Subcutaneous adipose tissue (tissue), 4 donors: ENCODE results near the gene MAGOH. TPM values are rescaled to one million over a fixed set of nuclear protein-coding genes. Genes with fewer than 3 reads are reported as not detected.

Experiments
- total RNA-seq, 4 donors: library from RNA; depleted of rRNA; stranded (reverse); fragments of >200 nt; gene quantifications; one replicate each; pipeline ENCODE4 v1.1.0, GENCODE V29; 2016
- TF ChIP-seq, protein P1 (sequence below): fragments of 450-650 bp; IDR thresholded peaks from one replicate; pipeline ENCODE4 v1.5.1; 2016; ENCODE audit warnings: low read depth, mild to moderate bottlenecking, control low read depth, antibody characterized with exemption, moderate library complexity

MAGOH gene
- total RNA-seq, 4 donors from 2014 or later, result 27.7 to 47.4 (median 30.3) TPM

DNA sequence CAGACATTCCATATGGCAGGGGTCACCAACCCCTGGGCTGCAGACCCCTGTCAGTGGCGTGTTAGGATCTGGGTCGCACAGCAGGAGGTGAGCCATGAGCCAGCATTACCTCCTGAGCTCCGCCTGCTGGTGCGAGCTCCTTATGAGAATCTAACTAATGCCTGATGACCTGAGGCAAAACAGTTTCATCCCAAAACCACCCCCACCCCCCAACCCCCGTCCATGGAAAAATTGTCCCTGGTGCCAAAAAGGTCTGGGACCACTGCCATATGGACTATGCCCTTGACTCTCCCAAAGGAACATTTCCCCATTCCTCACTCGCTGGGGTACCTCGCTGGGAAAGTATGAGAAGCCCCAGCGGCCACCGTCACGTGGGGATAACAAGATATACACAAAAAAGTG, 48.1 kb downstream of the MAGOH start:
- TF ChIP-seq, protein P1, sequence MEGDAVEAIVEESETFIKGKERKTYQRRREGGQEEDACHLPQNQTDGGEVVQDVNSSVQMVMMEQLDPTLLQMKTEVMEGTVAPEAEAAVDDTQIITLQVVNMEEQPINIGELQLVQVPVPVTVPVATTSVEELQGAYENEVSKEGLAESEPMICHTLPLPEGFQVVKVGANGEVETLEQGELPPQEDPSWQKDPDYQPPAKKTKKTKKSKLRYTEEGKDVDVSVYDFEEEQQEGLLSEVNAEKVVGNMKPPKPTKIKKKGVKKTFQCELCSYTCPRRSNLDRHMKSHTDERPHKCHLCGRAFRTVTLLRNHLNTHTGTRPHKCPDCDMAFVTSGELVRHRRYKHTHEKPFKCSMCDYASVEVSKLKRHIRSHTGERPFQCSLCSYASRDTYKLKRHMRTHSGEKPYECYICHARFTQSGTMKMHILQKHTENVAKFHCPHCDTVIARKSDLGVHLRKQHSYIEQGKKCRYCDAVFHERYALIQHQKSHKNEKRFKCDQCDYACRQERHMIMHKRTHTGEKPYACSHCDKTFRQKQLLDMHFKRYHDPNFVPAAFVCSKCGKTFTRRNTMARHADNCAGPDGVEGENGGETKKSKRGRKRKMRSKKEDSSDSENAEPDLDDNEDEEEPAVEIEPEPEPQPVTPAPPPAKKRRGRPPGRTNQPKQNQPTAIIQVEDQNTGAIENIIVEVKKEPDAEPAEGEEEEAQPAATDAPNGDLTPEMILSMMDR, result no peak

DNA sequence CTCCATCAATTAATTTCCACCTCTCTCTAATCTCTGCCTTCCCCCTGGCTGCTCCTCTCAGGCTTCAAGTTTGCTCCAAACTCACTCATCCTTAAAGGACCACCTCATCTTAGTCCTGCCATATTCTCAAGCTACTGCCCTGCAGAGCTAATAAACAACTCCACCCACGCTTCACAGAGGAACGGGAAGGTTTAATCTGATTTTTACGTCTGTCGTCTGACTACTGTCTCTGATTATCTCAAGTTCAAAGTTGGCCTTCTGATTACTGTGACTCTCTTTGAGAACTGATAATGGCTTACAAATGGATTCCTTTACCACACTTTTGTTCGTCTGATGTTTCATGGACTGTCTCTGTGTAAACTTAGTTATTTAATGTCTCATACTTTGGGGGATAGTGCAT, 49.3 kb downstream of the MAGOH start:
- TF ChIP-seq, protein P1, result no peak

DNA sequence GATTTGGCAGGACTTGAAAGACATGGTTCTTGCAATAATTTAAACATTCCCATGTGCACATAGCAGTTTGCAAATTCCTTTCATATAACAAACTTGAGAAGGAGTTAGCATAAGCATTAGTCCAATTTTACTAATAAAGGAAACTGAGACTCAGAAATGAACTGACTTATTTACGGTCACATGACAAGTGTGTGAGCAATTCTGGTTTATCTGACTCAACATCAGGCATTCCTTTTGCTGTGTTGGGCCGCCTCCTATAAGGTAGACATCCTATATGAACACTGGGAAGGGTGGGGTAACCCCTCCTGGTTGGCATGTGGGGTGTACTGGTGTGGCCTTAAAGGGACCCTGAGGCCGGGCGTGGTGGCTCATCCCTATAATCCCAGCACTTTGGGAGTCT, 50.2 kb downstream of the MAGOH start:
- TF ChIP-seq, protein P1, result no peak

DNA sequence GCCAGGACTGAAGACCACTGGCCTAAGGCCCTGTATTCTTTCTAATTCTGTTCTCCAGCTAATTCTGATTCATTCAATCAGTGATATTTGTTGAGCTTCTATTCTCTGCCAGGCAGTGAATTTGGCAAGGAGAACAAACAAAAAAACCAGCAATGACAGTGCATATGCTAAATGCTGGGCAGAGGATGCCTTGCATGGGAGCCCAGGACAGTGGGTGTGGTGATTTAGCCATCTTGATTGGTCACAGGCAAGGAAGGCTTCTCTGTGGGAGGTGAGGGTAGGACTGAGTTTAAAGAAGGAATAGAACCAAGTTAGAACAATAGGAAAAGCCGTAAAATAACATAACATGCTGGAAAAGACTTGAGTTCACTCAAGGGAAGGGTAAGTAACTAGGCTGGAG, 50.9 kb downstream of the MAGOH start:
- TF ChIP-seq, protein P1, result no peak

DNA sequence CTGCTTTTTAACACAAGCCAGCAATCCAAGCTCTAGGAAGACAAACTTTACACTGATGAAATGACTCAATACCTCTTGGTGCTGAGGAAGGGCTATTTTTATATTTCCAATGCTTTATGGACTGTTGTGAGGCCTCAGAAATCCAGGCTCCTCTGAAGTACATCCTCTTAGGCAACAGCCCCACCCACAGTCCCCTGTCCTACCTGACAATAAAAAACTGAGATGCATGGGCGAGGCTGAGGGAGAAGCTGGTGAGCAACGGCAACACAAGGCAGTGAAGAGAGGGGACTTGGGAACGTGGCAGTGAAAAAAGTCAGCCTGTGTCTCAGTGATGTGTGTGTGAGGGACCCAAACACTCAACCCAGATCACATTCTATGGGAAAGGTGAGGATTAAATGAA, 51.8 kb downstream of the MAGOH start:
- TF ChIP-seq, protein P1, result no peak

DNA sequence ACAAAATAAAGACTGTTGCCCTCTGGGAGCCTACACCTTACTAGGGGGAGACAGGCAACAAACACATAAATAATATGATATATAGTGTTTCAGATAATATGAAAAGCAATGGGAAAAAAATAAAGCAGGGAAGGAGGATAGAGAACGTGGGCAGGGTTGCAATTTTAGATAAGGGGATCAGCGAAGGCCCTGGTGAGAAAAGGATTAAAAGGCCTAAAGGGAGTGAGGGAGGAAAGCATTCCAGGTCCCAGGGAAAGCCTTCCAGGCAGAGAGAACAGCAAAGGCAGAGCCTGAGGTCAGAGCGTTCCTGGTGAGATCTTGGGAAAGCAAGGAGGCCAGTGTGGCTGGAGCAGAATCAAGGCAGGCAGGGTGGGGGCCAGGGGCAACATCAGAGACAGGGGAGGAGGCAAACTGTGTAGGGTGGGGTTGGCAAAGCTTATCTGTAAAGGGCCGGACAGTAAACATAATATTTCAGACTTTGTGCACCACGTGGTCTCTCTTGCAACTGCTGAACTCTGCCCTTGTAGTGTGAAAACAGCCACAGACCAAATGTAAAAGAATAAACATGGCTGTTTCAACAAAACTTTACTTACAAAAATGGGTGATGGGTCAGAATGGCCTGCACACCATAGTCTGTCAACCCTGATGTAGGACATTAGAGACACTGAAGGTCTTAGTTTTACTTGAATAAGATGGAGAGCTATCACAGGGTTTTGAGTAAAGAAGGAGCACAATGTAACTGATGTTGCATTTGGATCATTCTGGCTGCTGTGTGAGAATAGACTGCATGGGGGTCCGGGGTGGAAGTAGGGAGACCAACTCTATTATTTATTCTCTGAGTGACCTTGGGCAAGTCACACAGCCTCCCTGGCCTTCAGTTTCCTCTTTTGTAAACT, 55.0 kb downstream of the MAGOH start:
- TF ChIP-seq, protein P1, result no peak

DNA sequence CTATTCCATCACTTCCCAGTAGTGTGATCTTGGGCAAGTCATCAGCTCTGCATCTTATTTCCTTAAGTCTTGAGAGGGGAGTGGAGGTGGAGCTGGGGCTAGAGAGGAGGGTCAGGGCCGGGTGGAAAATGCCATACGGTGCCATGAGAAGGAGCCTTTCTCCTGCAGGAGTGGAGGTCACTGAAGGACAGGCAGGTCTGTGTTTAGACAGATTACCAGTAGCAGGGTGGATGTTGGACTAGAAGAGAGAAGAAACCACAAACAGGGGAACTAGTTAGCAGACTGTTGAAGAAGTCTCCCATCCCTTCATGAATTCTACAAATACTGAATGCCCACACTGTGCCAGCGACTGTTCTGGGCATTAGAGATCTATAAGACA, 55.6 kb downstream of the MAGOH start:
- TF ChIP-seq, protein P1, result no peak
